GM23338 (cell line): Measurements from ENCODE around the gene RNF150. TPM values are rescaled to one million over a fixed set of nuclear protein-coding genes. Genes with fewer than 3 reads are reported as not detected.

Experiments
- ATAC-seq: fragments of 200-7000 bp; cut with Tn5 transposase; 3 replicates; pipeline ENCODE4 v1.9.1; 2020
- DNase-seq: peaks from one replicate; pipeline ENCODE4 v3.0.0-alpha.2; 2015; ENCODE audit warnings: low spot score
- H2AFZ ChIP-seq: fragments of 200-600 bp; sonication (generic); 2 replicates; pipeline ENCODE4 v1.8.0; 2016; ENCODE audit warnings: antibody characterized with exemption, mild to moderate bottlenecking, moderate library complexity
- H3F3A ChIP-seq: fragments of 200-600 bp; sonication (generic); replicated peaks from 2 replicates; pipeline ENCODE4 v1.8.0; 2017; ENCODE audit warnings: antibody characterized with exemption, mixed run types, low read depth
- H3K27ac ChIP-seq: fragments of 200-600 bp; sonication (generic); 2 replicates; pipeline ENCODE4 v1.6.1; 2016; ENCODE audit warnings: low read depth
- H3K27me3 ChIP-seq: fragments of 200-600 bp; sonication (generic); 2 replicates; pipeline ENCODE4 v1.8.0; 2016; ENCODE audit warnings: mild to moderate bottlenecking, mixed run types, moderate library complexity; ENCODE audit not compliant: insufficient read depth
- H3K36me3 ChIP-seq: fragments of 200-600 bp; sonication (generic); 2 replicates; pipeline ENCODE4 v1.8.0; 2016; ENCODE audit warnings: mild to moderate bottlenecking; ENCODE audit not compliant: insufficient read depth
- H3K4me1 ChIP-seq: fragments of 200-600 bp; sonication (generic); 2 replicates; pipeline ENCODE4 v1.8.0; 2016; ENCODE audit warnings: mild to moderate bottlenecking, moderate library complexity; ENCODE audit not compliant: insufficient read depth
- H3K4me2 ChIP-seq: fragments of 200-600 bp; sonication (generic); 2 replicates; pipeline ENCODE4 v1.7.1; 2017; ENCODE audit warnings: mixed run types
- H3K4me3 ChIP-seq: fragments of 200-600 bp; sonication (generic); 2 replicates; pipeline ENCODE4 v1.6.1; 2016; ENCODE audit warnings: mixed run types
- H3K79me2 ChIP-seq: fragments of 200-600 bp; sonication (generic); replicated peaks from 2 replicates; pipeline ENCODE4 v1.8.0; 2017; ENCODE audit warnings: mild to moderate bottlenecking; ENCODE audit not compliant: insufficient read depth
- H3K9me2 ChIP-seq: fragments of 200-600 bp; sonication (generic); 2 replicates; pipeline ENCODE4 v1.8.0; 2017; ENCODE audit not compliant: insufficient read depth
- H4K20me1 ChIP-seq: fragments of 200-600 bp; sonication (generic); replicated peaks from 2 replicates; pipeline ENCODE4 v1.8.0; 2017; ENCODE audit warnings: mild to moderate bottlenecking; ENCODE audit not compliant: insufficient read depth
- H3K27ac Mint-ChIP-seq: 2 replicates; pipeline ENCODE4 v1.8.0; 2020; ENCODE audit warnings: inconsistent platforms, mild to moderate bottlenecking, moderate library complexity, mixed read lengths
- H3K27me3 Mint-ChIP-seq: 3 replicates; pipeline ENCODE4 v1.8.0; 2022; ENCODE audit warnings: low read depth, mild to moderate bottlenecking, moderate library complexity, mixed read lengths, inconsistent platforms; ENCODE audit not compliant: insufficient read depth, poor library complexity
- H3K36me3 Mint-ChIP-seq: 3 replicates; pipeline ENCODE4 v1.8.0; 2021; ENCODE audit warnings: low read depth, mild to moderate bottlenecking, inconsistent platforms, moderate library complexity, mixed read lengths
- H3K4me1 Mint-ChIP-seq: 3 replicates; pipeline ENCODE4 v1.8.0; 2020; ENCODE audit warnings: mild to moderate bottlenecking, inconsistent platforms, mixed read lengths
- H3K4me3 Mint-ChIP-seq: 3 replicates; pipeline ENCODE4 v1.8.0; 2021; ENCODE audit warnings: moderate library complexity, mild to moderate bottlenecking, inconsistent platforms, mixed read lengths
- H3K9me3 Mint-ChIP-seq: 3 replicates; pipeline ENCODE4 v1.8.0; 2020; ENCODE audit warnings: moderate library complexity, mild to moderate bottlenecking, inconsistent platforms, mixed read lengths
- CREB1 ChIP-seq: fragments of 250-450 bp; sonication (Bioruptor Pico); IDR thresholded peaks from 2 replicates; pipeline ENCODE4 v1.5.0; 2020; ENCODE audit warnings: low read depth, mild to moderate bottlenecking, moderate library complexity
- CTCF ChIP-seq, 2 experiments: fragments of 200-600 bp in 1 of 2; sonication (generic) in 1 of 2; conservative IDR thresholded peaks; 2 replicates each; pipeline versions ENCODE4 v1.5.1 to v1.6.1; 2016 to 2017; ENCODE audit warnings: antibody characterized with exemption in 2 of 2, low read depth in 2 of 2, mild to moderate bottlenecking in 2 of 2, moderate library complexity in 1 of 2
- ETS1 ChIP-seq: IDR thresholded peaks from 2 replicates; pipeline ENCODE4 v1.6.1; 2016; ENCODE audit warnings: antibody characterized with exemption
- EZH2phosphoT487 ChIP-seq: fragments of 200-600 bp; sonication (generic); IDR thresholded peaks from one replicate; pipeline ENCODE4 v1.8.1; 2018; ENCODE audit warnings: antibody characterized with exemption; ENCODE audit not compliant: unreplicated experiment
- JUNB ChIP-seq: IDR thresholded peaks from one replicate; pipeline ENCODE4 v1.6.1; 2016; ENCODE audit warnings: antibody characterized with exemption; ENCODE audit not compliant: unreplicated experiment
- NANOG ChIP-seq: IDR thresholded peaks from 2 replicates; pipeline ENCODE4 v1.6.1; 2016; ENCODE audit warnings: antibody characterized with exemption, borderline replicate concordance
- POLR2AphosphoS5 ChIP-seq: IDR thresholded peaks from 2 replicates; pipeline ENCODE4 v1.6.1; 2016; ENCODE audit warnings: antibody characterized with exemption, low read depth
- REST ChIP-seq: IDR thresholded peaks from one replicate; pipeline ENCODE4 v1.6.1; 2018; ENCODE audit warnings: antibody characterized with exemption; ENCODE audit not compliant: unreplicated experiment
- STAT1 ChIP-seq: IDR thresholded peaks from one replicate; pipeline ENCODE4 v1.6.1; 2016; ENCODE audit warnings: antibody characterized with exemption; ENCODE audit not compliant: unreplicated experiment
- ZNF114 ChIP-seq: fragments of 250-450 bp; sonication (Bioruptor Pico); IDR thresholded peaks from 2 replicates; pipeline ENCODE4 v1.5.0; 2020; ENCODE audit warnings: mild to moderate bottlenecking, moderate library complexity
- ZNF331 ChIP-seq: fragments of 250-450 bp; sonication (Bioruptor Pico); IDR thresholded peaks from 2 replicates; pipeline ENCODE4 v1.5.0; 2020; ENCODE audit warnings: low read depth, mild to moderate bottlenecking, moderate library complexity
- polyA plus RNA-seq: library from polyadenylated mRNA; unstranded; fragments of >200 nt; fragmentation: Nextera tagmentation; extraction: Ambion mirVana; gene quantifications from 2 replicates; pipeline ENCODE4 v1.2.1, GENCODE V29; 2016
- total RNA-seq: library from RNA; depleted of rRNA; stranded (reverse); fragments of >200 nt; shearing (Covaris generic); gene quantifications from 2 replicates; pipeline ENCODE4 v1.2.3, GENCODE V29; 2014

RNF150 gene
- total and polyA plus RNA-seq, 2 experiments from 2014 or later, result 1.3 to 6.1 TPM

- H3K27me3 Mint-ChIP-seq, result peaks cover 2% of the 10 kb centered on the region
- H3K4me1 Mint-ChIP-seq, result no peaks in the 10 kb centered on the region
- no peaks in the 10 kb centered on the region for H3F3A ChIP-seq
- no peak overlapping the region for H3K27ac ChIP-seq
- H3K9me2 ChIP-seq, result no peaks in the 10 kb centered on the region
- H2AFZ ChIP-seq, result no peak overlapping the region
- no peak overlapping the region for H3K4me3 ChIP-seq
- no peak overlapping the region for H3K27ac Mint-ChIP-seq
- ATAC-seq (no peak), DNase-seq (no peak)
- no peak overlapping the region for H3K4me3 Mint-ChIP-seq
- no peak overlapping the region for H3K4me2 ChIP-seq
- peaks cover 13% of the 10 kb centered on the region for H3K9me3 Mint-ChIP-seq
- peaks cover 11% of the 10 kb centered on the region; the same call in 2 of the 3 replicates for H3K36me3 Mint-ChIP-seq
- H3K36me3 ChIP-seq, result no peaks in the 10 kb centered on the region; the same call in 1 of the 2 replicates
- H3K4me1 ChIP-seq, result no peaks in the 10 kb centered on the region
- no peaks in the 10 kb centered on the region for H4K20me1 ChIP-seq
- no peaks in the 10 kb centered on the region for H3K27me3 ChIP-seq
- no peaks in the 10 kb centered on the region for H3K79me2 ChIP-seq
- no peak for TF ChIP-seq ZNF114 (CRISPR knock-in tag)
- TF ChIP-seq CTCF (conservative IDR thresholded peaks at IDR 0.05; ENCODE audit: low read depth in 2 of 2), result no peak
- no peak for TF ChIP-seq POLR2AphosphoS5
- TF ChIP-seq ETS1, result no peak
These were observed 303.4 kb downstream of the RNF150 start for GRCh38 chr4:140829825-140830224.

- DNase-seq (no peak), ATAC-seq (no peak)
- Mint-ChIP-seq H3K27me3 (peaks cover 2% of the 10 kb centered on the region), H3K27ac (no peak overlapping the region), H3K9me3 (peaks cover 17% of the 10 kb centered on the region), H3K4me3 (no peak overlapping the region), H3K36me3 (peaks cover 11% of the 10 kb centered on the region; the same call in 2 of the 3 replicates), H3K4me1 (no peaks in the 10 kb centered on the region)
- no peaks in the 10 kb centered on the region for H3F3A ChIP-seq
- H3K4me2 ChIP-seq, result no peak overlapping the region
- H3K9me2 ChIP-seq, result no peaks in the 10 kb centered on the region
- no peak overlapping the region for H2AFZ ChIP-seq
- no peaks in the 10 kb centered on the region for H3K4me1 ChIP-seq
- H3K79me2 ChIP-seq, result no peaks in the 10 kb centered on the region
- H3K36me3 ChIP-seq, result no peaks in the 10 kb centered on the region; the same call in 1 of the 2 replicates
- H3K27me3 ChIP-seq, result no peaks in the 10 kb centered on the region
- no peak overlapping the region for H3K4me3 ChIP-seq
- H3K27ac ChIP-seq, result no peak overlapping the region
- H4K20me1 ChIP-seq, result no peaks in the 10 kb centered on the region
- TF ChIP-seq STAT1 (no peak), ZNF331 (CRISPR knock-in tag) (no peak), POLR2AphosphoS5 (no peak), CREB1 (CRISPR knock-in tag) (no peak), EZH2phosphoT487 (no peak), REST (no peak), JUNB (no peak), NANOG (no peak), ETS1 (no peak), CTCF (conservative IDR thresholded peaks at IDR 0.05; ENCODE audit: low read depth in 2 of 2) (no peak)
These were observed 306.6 kb downstream of the RNF150 start for GRCh38 chr4:140826701-140827027.
